CMK (cell line): ENCODE data around the gene ANKS1B.
"Not testable (repeated sequence)": the region's sequence is repeated elsewhere in the genome, so short reads cannot be mapped to it uniquely, and the experiment has no call there.

Experiments used
- DNase-seq: peaks from one replicate; pipeline ENCODE4 v3.0.0-alpha.2; 2010; ENCODE audit warnings: low read depth

The ANKS1B gene

DNA sequence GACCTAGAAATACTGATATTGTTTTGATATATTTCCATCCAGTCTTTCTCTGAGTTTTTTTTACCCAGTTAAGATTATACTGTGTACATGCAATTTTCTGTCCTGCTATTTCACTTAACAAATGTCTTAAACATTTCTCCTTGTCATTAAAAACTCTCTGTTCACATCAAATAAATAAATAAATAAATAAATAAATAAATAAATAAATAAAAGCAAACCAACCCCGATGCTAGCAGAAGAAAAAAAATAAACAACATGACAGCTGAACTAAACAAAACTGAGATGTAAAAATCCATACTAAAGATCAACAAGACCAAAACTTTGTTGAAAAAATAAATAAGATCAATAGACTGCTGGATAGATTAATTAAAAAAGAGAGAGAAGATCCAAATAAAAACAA is 407.6 kb downstream of the ANKS1B start:
- not testable (repeated sequence) for DNase-seq

- no peak for DNase-seq
Measured at GRCh38 chr12:99573980-99574379, 410.8 kb downstream of the ANKS1B start.

- no peak for DNase-seq
Measured at GRCh38 chr12:99567072-99567471, 417.7 kb downstream of the ANKS1B start.

GRCh38 chr12:99558109-99558508 is 426.6 kb downstream of the ANKS1B start:
- DNase-seq: no peak

DNA sequence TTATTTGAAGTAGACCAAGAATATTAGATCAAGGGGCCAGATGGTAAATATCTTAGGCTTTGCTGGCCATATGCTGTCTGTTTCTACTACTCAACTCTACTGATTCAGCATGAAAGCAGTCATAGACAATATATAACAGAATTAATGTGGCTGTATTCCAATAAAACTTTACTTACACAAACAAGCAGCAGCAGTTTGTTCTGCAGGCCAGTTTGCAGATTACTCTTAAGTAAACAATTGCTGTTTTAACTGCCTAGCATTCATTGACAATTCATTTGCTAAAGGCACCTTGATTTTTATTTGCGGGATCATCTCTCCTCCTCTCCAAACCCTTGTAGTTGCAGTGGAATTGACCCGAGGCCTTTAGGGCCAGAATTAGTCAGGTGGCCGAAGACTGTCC is 431.3 kb downstream of the ANKS1B start:
- DNase-seq: no peak

- no peak for DNase-seq
Measured at GRCh38 chr12:99552022-99552421, 432.7 kb downstream of the ANKS1B start.

DNA sequence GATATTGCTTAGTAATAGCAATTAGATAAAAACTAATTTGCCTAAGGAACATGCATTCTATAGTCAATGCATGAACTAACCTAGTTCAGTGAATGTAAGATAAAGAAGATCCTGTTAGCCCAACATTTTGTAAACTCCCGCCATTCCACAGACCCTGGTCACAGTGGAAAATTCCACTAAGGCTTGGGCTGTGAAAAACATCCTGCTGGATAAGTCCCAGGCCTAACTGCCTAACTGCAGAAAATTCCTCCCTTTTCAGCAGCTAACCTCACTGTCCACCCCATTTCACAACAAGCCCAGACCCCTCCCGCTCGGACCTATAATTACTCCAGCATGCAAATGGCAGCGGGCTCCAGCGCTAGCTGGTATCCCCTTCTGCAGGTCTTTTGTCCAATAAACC is 435.1 kb downstream of the ANKS1B start:
- DNase-seq: no peak

DNA sequence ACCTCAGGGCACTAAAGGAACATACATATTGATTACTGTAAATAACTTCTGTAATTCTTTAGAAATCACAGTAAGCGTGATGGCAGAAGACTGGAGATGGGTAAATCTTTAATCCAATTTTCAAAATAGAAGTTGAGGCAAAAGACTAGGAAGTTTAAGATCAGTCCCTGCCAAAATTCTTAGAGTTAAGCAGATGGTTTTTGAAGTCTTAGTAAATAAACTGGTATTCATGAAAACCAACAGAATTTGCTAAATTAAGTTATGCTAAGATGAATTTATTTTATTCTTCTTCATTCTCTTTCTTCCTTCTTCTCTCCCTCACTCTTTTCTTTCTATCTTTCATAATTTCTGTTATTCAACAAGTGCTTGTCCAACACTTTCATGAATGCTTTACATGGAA is 435.5 kb downstream of the ANKS1B start:
- DNase-seq: no peak

DNA sequence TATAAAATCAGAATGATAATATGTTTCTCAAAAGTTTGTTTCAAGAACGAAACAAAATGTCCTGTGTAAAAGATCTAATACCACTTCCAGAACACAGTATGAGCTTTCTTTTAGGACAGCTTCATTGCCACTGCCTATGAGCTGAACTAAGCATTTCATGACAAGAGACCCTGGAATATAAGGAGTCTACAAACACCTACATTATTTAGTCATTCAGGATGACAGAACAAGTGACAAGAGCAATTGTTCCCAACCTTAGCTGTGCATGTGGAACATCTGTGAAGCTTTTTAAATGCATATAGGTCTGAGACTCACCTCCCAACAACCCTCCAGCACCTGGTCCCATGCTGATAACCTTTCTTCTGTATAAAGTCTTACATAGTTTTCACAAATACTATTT is 440.3 kb downstream of the ANKS1B start:
- DNase-seq: no peak

- no peak for DNase-seq
Measured at GRCh38 chr12:99529966-99530365, 454.8 kb downstream of the ANKS1B start.

- no peak for DNase-seq
Measured at GRCh38 chr12:99528478-99528877, 456.3 kb downstream of the ANKS1B start.

DNA sequence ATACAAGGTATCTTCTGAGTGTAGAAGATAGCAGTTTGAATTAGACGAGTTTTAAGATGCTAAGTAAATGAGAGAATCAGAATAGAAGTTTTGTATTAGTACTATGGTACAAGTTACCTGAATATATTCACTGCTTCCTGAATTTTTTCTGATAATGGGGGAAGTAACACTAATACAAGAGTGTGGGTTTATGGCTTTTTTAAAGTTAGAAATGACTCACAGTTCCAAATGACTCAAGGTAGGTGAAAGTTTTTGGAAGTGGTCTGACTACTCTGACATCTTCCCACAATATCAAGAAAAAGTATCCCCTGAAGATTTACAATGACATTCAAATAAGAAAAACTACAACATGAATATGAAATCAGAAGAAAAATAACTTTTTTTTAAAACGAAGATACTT is 460.9 kb downstream of the ANKS1B start:
- no peak for DNase-seq

DNA sequence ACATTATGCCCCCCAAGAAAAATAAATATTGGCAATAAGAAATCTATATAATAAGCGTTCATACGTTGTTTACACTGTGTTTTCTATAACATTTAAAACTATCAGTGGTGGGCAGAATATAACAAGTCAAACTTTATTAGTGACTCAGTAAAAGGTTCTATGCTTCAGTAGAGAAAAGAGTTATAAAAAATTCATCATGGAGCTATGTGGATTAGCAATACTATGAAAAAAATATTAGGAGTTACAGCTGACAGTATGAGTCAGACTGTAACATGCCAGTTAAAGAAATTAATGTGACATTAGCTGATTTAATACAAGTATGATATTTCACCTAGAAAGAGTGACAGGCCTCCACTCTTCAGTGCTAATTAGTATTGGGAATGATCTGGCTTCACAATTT is 462.3 kb downstream of the ANKS1B start:
- no peak for DNase-seq

DNA sequence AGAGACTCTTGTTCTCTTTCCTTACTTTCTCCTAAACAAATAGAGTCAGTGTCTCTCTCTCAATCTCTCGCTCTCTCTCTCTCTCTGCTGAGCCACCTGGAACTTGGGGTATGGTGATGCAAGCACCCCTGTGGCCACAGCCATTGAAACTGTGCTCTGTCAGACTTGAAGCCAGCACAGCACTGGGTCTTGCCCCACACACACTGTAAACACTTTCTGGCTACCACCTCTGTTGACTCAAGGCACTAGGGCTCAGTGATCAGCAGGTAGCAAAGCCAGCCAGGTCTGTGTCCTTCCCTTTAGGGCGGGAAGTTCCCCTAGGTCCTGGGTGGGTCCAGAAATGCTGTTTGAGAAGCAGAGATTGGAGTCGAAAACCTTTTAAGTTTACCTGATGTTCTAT is 463.1 kb downstream of the ANKS1B start:
- no peak for DNase-seq

GRCh38 chr12:99513066-99513465 is 471.7 kb downstream of the ANKS1B start:
- no peak for DNase-seq

DNA sequence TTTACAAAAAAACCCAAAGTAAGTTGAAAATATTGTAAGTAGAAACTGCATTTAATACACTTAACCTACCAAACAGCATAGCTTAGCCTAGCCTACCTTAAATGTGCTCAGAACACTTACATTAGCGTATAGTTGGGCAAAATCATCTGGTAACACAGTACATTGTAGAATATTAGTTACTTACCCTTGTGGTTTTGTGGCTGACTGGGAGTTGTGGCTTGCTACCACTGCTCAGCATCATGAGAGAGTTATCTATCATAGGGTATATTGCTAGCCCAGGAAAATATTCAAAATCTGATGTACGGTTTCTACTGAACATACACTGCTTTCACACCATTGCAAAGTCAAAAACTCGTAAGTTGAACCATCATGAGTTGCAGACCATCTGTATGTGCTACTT is 478.9 kb downstream of the ANKS1B start:
- no peak for DNase-seq

- no peak for DNase-seq
Measured at GRCh38 chr12:99498756-99499155, 486.0 kb downstream of the ANKS1B start.

DNA sequence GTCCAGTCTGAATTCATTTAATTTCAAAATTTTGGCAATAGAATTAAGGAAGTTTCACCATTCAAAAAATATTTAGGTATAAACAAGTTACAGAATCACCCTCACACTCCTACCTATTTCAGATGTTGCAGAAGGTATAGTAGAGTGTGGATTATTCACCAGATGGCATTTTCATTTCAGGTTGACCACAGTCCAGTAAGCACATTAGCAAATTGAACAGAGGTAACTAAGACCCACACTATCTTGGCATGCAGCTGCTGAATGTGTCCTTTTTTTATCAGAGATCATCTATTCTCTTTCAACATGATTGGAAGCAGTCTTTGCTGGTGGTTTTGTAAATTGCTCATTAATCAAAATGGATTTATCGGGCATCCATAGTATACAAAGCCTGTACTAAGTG is 488.9 kb downstream of the ANKS1B start:
- no peak for DNase-seq

DNA sequence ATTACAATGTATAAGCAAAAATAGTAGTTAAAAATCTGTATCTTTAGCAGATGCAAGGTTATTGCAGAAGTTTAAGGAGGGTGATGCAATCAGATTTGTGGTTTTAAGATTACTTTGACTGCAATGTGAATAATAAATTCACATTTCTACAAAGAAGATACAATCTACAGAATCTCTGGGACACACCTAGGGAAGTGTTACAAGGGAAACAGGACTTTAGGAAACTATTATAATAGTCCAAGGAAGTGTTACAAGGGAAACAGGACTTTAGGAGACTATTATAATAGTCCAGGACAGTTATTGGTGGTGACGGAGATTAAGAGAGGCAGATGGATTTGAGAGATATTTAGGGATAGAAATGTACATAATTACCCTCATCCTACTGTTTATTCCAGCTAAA is 491.5 kb downstream of the ANKS1B start:
- no peak for DNase-seq

DNA sequence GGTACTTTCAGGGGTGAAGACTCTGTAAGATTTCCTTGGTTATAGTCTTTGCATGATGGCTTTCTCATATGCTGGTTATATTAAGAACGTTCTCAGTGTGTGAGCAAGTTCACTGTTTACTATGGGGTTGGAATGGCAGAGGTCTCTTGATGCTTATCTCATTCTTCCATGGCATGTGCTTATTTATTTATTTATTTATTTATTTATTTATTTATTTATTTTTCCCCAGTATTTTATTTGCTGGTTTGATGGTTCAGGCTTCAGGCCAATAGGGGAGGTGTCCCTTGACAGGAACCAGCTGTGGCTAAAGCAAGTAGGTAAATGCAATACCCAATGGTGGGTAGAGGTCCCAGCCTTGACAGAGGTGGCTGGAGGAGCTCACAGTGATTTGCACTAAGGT is 498.5 kb downstream of the ANKS1B start:
- DNase-seq: no peak

GRCh38 chr12:99479149-99479548 is 505.6 kb downstream of the ANKS1B start:
- no peak for DNase-seq

- DNase-seq: no peak
Measured at GRCh38 chr12:99476956-99477355, 507.8 kb downstream of the ANKS1B start.

DNA sequence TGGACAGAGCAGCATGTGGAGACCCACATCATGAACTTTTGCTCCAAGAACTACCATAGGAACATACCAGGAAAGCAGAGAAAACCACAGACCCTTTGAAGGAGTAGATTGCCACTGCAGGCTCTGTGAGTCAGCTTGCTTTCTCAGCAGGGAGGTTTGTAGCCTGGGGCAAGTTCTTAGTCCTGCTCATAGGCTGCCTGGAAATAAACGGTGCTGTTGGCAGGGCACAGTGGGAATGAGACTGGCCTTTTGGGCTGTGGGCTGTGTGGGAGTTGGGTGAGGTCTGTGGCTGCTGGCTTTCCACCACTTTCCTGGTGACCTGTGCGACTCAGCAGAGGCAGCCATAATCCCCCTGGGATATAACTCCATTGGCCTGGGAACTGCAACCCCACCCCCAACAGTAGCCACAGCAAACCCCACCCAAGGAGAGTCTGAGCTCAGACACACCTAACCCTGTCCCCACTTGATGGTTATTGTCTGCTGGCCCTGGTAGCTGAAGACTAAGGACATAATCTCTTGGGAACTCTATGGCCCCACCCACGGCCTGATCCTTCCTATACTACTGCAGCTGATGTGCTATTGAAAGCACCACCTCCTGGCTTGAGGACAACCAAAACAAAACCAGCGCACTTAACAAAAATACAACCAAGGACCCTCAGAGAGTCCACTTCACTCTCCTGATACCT is 529.2 kb downstream of the ANKS1B start:
- no peak for DNase-seq

GRCh38 chr12:99454539-99455172 is 530.1 kb downstream of the ANKS1B start:
- DNase-seq: no peak
